K562 (cell line): Measurements from ENCODE around the gene SLIT1. TPM values are rescaled to one million over a fixed set of nuclear protein-coding genes. Genes with fewer than 3 reads are reported as not detected.

Experiments used
- ATAC-seq: fragments of 200-7000 bp; cut with Tn5 transposase; 3 replicates; pipeline ENCODE4 v1.9.1; 2020; ENCODE audit warnings: moderate library complexity
- BruUV-seq: library from RNA; stranded (reverse); fragments of 400-500 nt; replicated peaks from 2 replicates; lab custom pipeline; 2021; lab: Mats Ljungman, UMichigan
- CTCF ChIA-PET: fragments of 300-600 bp; formaldehyde crosslinking; extraction: SDS; loops from one replicate; lab custom pipeline; 2021; ENCODE audit warnings: low intra/inter-chr PET ratio; lab: Yijun Ruan, JAX
- POLR2A ChIA-PET: fragments of 300-600, 350-650 bp; sonication (Branson Sonifier 250); formaldehyde crosslinking; extraction: SDS; loops from one replicate; lab custom pipeline; 2021; ENCODE audit warnings: antibody characterized with exemption, inconsistent platforms; lab: Yijun Ruan, JAX
- DNase-seq, 4 experiments: peaks; one replicate each; pipeline versions ENCODE4 v3.0.0 to v3.0.0-alpha.2; 2011 to 2018; ENCODE audit warnings: low spot score in 3 of 4, mixed read lengths in 3 of 4; ENCODE audit errors: extremely low read depth in 1 of 4
- FAIRE-seq: peaks from 2 replicates; lab custom pipeline; 2011; peaks lifted over from hg19 to GRCh38; lab: Jason Lieb, UNC
- H2AFZ ChIP-seq: 2 replicates; pipeline ENCODE4 v1.6.0; 2011; ENCODE audit warnings: low read depth, low read length, control low read depth, inconsistent platforms
- H3K27ac ChIP-seq: fragments of 200-600 bp; 3 replicates; pipeline ENCODE4 v1.8.0; 2011; ENCODE audit warnings: low read depth, mild to moderate bottlenecking, control low read depth, inconsistent platforms, low read length, moderate library complexity, mixed read lengths; ENCODE audit errors: extremely low read depth
- H3K27me3 ChIP-seq, 2 experiments: fragments of 300-600 bp in 1 of 2; 2 replicates in 1 of 2; 3 replicates in 1 of 2; pipeline versions ENCODE4 v1.6.0 to v1.8.0; 2011; ENCODE audit warnings: inconsistent platforms in 2 of 2, low read length in 2 of 2, mild to moderate bottlenecking in 1 of 2, mixed read lengths in 1 of 2, moderate library complexity in 1 of 2; ENCODE audit not compliant: control insufficient read depth in 2 of 2, insufficient read depth in 2 of 2
- H3K36me3 ChIP-seq: fragments of 300-600 bp; 3 replicates; pipeline ENCODE4 v1.8.0; 2011; ENCODE audit warnings: mild to moderate bottlenecking, low read length, inconsistent platforms; ENCODE audit not compliant: control insufficient read depth, insufficient read depth
- H3K4me1 ChIP-seq, 2 experiments: fragments of 200-600 bp in 1 of 2; replicated peaks in 1 of 2; 2 replicates in 1 of 2; 3 replicates in 1 of 2; pipeline versions ENCODE4 v1.5.1 to v1.8.0; 2011; ENCODE audit warnings: inconsistent platforms in 2 of 2, low read length in 2 of 2, mild to moderate bottlenecking in 1 of 2, mixed read lengths in 1 of 2, moderate library complexity in 1 of 2; ENCODE audit not compliant: control insufficient read depth in 2 of 2, insufficient read depth in 2 of 2
- H3K4me2 ChIP-seq: 2 replicates; pipeline ENCODE4 v1.6.1; 2011; ENCODE audit warnings: low read length, control low read depth, inconsistent platforms, mixed read lengths; ENCODE audit not compliant: insufficient read depth
- H3K4me3 ChIP-seq: fragments of 200-600 bp; sonication (generic), shearing (Covaris generic); 2 replicates; pipeline ENCODE4 v1.5.1; 2016; ENCODE audit warnings: control low read depth, inconsistent platforms
- H3K79me2 ChIP-seq: fragments of 200-600 bp; 3 replicates; pipeline ENCODE4 v1.8.0; 2011; ENCODE audit warnings: low read length, inconsistent platforms; ENCODE audit not compliant: control insufficient read depth, insufficient read depth
- H3K9ac ChIP-seq, 2 experiments: 2 replicates each; pipeline versions ENCODE4 v1.6.0 to v1.6.1; 2011; ENCODE audit warnings: low read depth in 2 of 2, low read length in 2 of 2, control low read depth in 1 of 2, inconsistent platforms in 1 of 2, mild to moderate bottlenecking in 1 of 2, mixed read lengths in 1 of 2; ENCODE audit not compliant: insufficient read depth in 1 of 2
- H3K9me1 ChIP-seq: one replicate; pipeline ENCODE4 v1.6.0; 2011; ENCODE audit warnings: inconsistent platforms, mild to moderate bottlenecking, low read length, moderate library complexity; ENCODE audit not compliant: control insufficient read depth, insufficient read depth
- H3K9me3 ChIP-seq: replicated peaks from 2 replicates; pipeline ENCODE4 v1.5.1; 2011; ENCODE audit warnings: low read depth, low read length, inconsistent platforms; ENCODE audit not compliant: control insufficient read depth, insufficient read depth
- H4K20me1 ChIP-seq: replicated peaks from 2 replicates; pipeline ENCODE4 v1.6.1; 2011; ENCODE audit warnings: low read length, inconsistent platforms, mixed read lengths; ENCODE audit not compliant: control insufficient read depth, insufficient read depth
- DLX4 ChIP-seq: fragments of 250-450 bp; sonication (Bioruptor Pico); IDR thresholded peaks from 2 replicates; pipeline ENCODE4 v1.6.1; 2021; ENCODE audit warnings: mild to moderate bottlenecking
- ELF2 ChIP-seq: fragments of 250-450 bp; sonication (Bioruptor Pico); IDR thresholded peaks from 2 replicates; pipeline ENCODE4 v1.5.0; 2021; ENCODE audit warnings: mild to moderate bottlenecking
- EP400 ChIP-seq: fragments of 450-650 bp; IDR thresholded peaks from 2 replicates; pipeline ENCODE4 v1.6.1; 2017; ENCODE audit warnings: antibody characterized with exemption, mild to moderate bottlenecking, moderate library complexity
- FOXA1 ChIP-seq: fragments of 450-650 bp; IDR thresholded peaks from 2 replicates; pipeline ENCODE4 v1.6.1; 2016; ENCODE audit warnings: mild to moderate bottlenecking, borderline replicate concordance
- HDAC2 ChIP-seq: fragments of 450-650 bp; IDR thresholded peaks from 2 replicates; pipeline ENCODE4 v1.6.1; 2016; ENCODE audit warnings: mild to moderate bottlenecking
- IRF2 ChIP-seq: sonication (generic); formaldehyde crosslinking; IDR thresholded peaks from 2 replicates; pipeline ENCODE4 v1.8.1; 2022; ENCODE audit warnings: mild to moderate bottlenecking, missing genetic modification reagents
- ZFP91 ChIP-seq: sonication (generic); formaldehyde crosslinking; IDR thresholded peaks from 2 replicates; pipeline ENCODE4 v1.8.0; 2022; ENCODE audit warnings: mild to moderate bottlenecking, missing genetic modification reagents
- ZNF274 ChIP-seq: IDR thresholded peaks from 2 replicates; pipeline ENCODE4 v1.6.1; 2011; ENCODE audit warnings: low read depth, mild to moderate bottlenecking, low read length, moderate library complexity, borderline replicate concordance
- ZNF280A ChIP-seq: fragments of 450-650 bp; IDR thresholded peaks from 2 replicates; pipeline ENCODE4 v1.6.1; 2018; ENCODE audit warnings: mild to moderate bottlenecking, low read depth; ENCODE audit not compliant: partially characterized antibody
- ZNF668 ChIP-seq: fragments of 250-450 bp; sonication (Bioruptor Pico); IDR thresholded peaks from 2 replicates; pipeline ENCODE4 v1.8.0; 2022; ENCODE audit warnings: mild to moderate bottlenecking, inconsistent platforms
- WGBS: fragments of 100-300 bp; shearing (Covaris generic); methylation state at CpG from one replicate; pipeline ENCODE4 v1.1.6; 2016; ENCODE audit warnings: low coverage, mixed read lengths; ENCODE audit not compliant: insufficient coverage; ENCODE audit errors: missing lambda C conversion rate; 5-methylcytosine and 5-hydroxymethylcytosine counted together
- in situ Hi-C: fragments of 300-500 bp; cut with MboI; formaldehyde crosslinking; loops from 4 replicates; pipeline ENCODE4 v1.15.0; 2018; ENCODE audit warnings: inconsistent platforms, mixed read lengths
- intact Hi-C: fragments of 100-400 bp; cut with micrococcal nuclease; formaldehyde crosslinking; loops from 2 replicates; pipeline ENCODE4 v1.14.2; 2022
- polyA plus RNA-seq, 8 experiments: library from polyadenylated mRNA; depleted of rRNA in 4 of 8; stranded (reverse) in 5 of 8; unstranded in 3 of 8; fragments of >200 nt; fragmentation: Nextera tagmentation in 2 of 8; fragmentation: Illumina TruSeq in 1 of 8; extraction: Ambion mirVana in 2 of 8; extraction: Trizol in 1 of 8; gene quantifications; 2 replicates each; pipeline versions ENCODE4 v1.2.1 to v1.2.3, GENCODE V29; 2011 to 2014; ENCODE audit warnings: inconsistent platforms in 1 of 8, missing spikeins in 1 of 8
- total RNA-seq, 7 experiments: library from RNA; depleted of rRNA in 6 of 7; stranded (reverse); fragments of >200 nt in 6 of 7; fragmentation: Illumina TruSeq in 2 of 7; extraction: Trizol in 2 of 7; gene quantifications; 2 replicates each; pipeline versions ENCODE4 v1.2.1 to v1.2.3, GENCODE V29; 2011 to 2021; ENCODE audit warnings: low replicate concordance in 1 of 7

The SLIT1 gene
- total and polyA plus RNA-seq, 9 of the 15 experiments (the other 6 are each of a cell fraction or from before 2014, with no cell fraction given): 0.01 to 0.11 (median 0.04) TPM; not detected in 3

GRCh38 chr10:97030894-97031293 is 154.9 kb downstream of the SLIT1 start:
- H3K4me2 ChIP-seq: no peak overlapping the region
- no TSS peak for BruUV-seq
- no peaks in the 10 kb centered on the region; a peak in 1 of 5 replicates for H3K4me1 ChIP-seq
- H3K27ac ChIP-seq: no peak overlapping the region
- ATAC-seq (no peak), DNase-seq (no peak), FAIRE-seq (no peak)
- no peaks in the 10 kb centered on the region for H3K9me1 ChIP-seq
- no peak overlapping the region for H3K4me3 ChIP-seq
- ChIA-PET CTCF (no interaction called here), POLR2A (no interaction called here)
- intact Hi-C loops: no loop called here
- in situ Hi-C loops: loop anchor here (10.0 kb wide), 1 partner anchor 386 kb away; no protein-coding TSS in a partner anchor
- 0% methylated on average over 4 of the region's 6 CpGs for WGBS
- H3K79me2 ChIP-seq: no peaks in the 10 kb centered on the region
- H4K20me1 ChIP-seq: no peaks in the 10 kb centered on the region
- peaks cover 17 to 56% of the 10 kb centered on the region in 2 experiments; a peak in 4 of 5 replicates for H3K27me3 ChIP-seq
- no peak overlapping the region for H3K9ac ChIP-seq
- H2AFZ ChIP-seq: no peak overlapping the region
- TF ChIP-seq ELF2 (CRISPR knock-in tag) (no peak), IRF2 (no peak)
- no peaks in the 10 kb centered on the region for H3K9me3 ChIP-seq
- no peaks in the 10 kb centered on the region for H3K36me3 ChIP-seq

- no peak overlapping the region for H2AFZ ChIP-seq
- no peaks in the 10 kb centered on the region for H3K9me1 ChIP-seq
- CTCF ChIA-PET: no interaction called here
- no peak overlapping the region for H3K4me2 ChIP-seq
- ATAC-seq (no peak), FAIRE-seq (no peak), DNase-seq (no peak)
- WGBS: 7% methylated on average over 3 of the region's 3 CpGs
- peaks cover 11 to 40% of the 10 kb centered on the region in 2 experiments; a peak in 4 of 5 replicates for H3K27me3 ChIP-seq
- H3K79me2 ChIP-seq: no peaks in the 10 kb centered on the region
- H3K9ac ChIP-seq: no peak overlapping the region
- H4K20me1 ChIP-seq: no peaks in the 10 kb centered on the region
- no peak overlapping the region for H3K4me3 ChIP-seq
- H3K4me1 ChIP-seq: peaks cover 0 to under 1% of the 10 kb centered on the region in 2 experiments; a peak in 2 of 5 replicates
- no TSS peak for BruUV-seq
- no peaks in the 10 kb centered on the region for H3K9me3 ChIP-seq
- no peaks in the 10 kb centered on the region for H3K36me3 ChIP-seq
- intact Hi-C loops (loop anchor here (5.0 to 10.0 kb wide), 3 partner anchors 114 to 384 kb away; no protein-coding TSS in a partner anchor), in situ Hi-C loops (no loop called here)
- POLR2A ChIA-PET: no interaction called here
- no peak overlapping the region for H3K27ac ChIP-seq
- TF ChIP-seq ZNF280A (no peak), ZFP91 (no peak), DLX4 (CRISPR knock-in tag) (no peak), ZNF274 (no peak), HDAC2 (no peak), ZNF668 (CRISPR knock-in tag) (no peak), FOXA1 (no peak), EP400 (no peak)
Measured at GRCh38 chr10:97029271-97029670, 156.5 kb downstream of the SLIT1 start.
